ENCODE results near the gene TRAPPC3. TPM values are rescaled to one million over a fixed set of nuclear protein-coding genes. Genes with fewer than 3 reads are reported as not detected.
A peak's percentile ranks its signal among the peaks of the same experiment; 100 is the strongest.

Gene TRAPPC3
- total and polyA plus RNA-seq, 2 donors (not counting 1 experiment from before 2014, with no cell fraction given) = 88.5 to 105 TPM

DNA sequence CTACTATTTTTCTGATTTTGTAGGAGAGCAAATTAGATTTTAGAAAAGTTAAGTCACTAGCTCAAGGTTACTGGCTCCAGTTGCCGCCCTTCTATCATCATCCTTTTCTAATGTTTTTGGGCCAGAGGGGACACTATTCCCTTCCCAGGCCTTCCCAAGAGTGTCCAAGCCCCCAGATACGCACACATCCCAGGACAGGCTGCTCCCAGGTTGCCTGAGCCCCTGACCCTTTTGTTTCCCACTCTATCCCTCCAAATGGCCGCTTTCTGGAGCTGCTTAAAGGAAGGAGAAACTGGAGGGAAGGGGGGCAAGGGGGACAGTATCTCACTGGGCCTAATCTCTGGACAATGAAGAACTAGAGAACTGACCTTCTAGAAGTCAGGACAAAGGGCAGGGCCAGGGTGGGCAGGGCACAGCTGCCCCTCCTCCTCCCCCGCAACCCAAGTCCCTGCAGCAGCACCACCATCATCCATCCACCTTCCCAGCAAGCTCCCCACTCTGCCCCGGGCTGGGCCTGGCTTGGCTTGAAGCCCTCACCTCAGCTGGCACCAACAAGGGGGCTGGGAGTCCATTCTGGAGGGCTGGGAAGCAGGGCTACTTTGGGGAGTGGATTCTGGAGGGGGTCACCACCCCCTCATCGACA is 5.6 kb upstream of the TRAPPC3 start:
- peak overlapping the region; percentile 96 for H3K27ac ChIP-seq (ENCODE audit: insufficient read depth, low read length)
- H3K79me2 ChIP-seq (ENCODE audit: control insufficient read depth, insufficient read depth, low read length) = peaks cover 39% of the 10 kb centered on the region
- peaks cover 8% of the 10 kb centered on the region for H3K36me3 ChIP-seq (ENCODE audit: control insufficient read depth, insufficient read depth, low read length)
- peak overlapping the region; percentile 76 to 88 (median 82) for H3K4me3 ChIP-seq (replicated peaks in 1 of 4; ENCODE audit: control extremely low read depth in 1 of 4, insufficient read depth in 1 of 4, low read depth in 3 of 4, low read length in 4 of 4)
- no peak for DNase-seq (ENCODE audit: low read depth in 2 of 2)
- no peak for TF ChIP-seq EZH2 (IDR thresholded peaks at IDR 0.05; ENCODE audit: low read length, missing control alignments)
- TF ChIP-seq, protein P1, sequence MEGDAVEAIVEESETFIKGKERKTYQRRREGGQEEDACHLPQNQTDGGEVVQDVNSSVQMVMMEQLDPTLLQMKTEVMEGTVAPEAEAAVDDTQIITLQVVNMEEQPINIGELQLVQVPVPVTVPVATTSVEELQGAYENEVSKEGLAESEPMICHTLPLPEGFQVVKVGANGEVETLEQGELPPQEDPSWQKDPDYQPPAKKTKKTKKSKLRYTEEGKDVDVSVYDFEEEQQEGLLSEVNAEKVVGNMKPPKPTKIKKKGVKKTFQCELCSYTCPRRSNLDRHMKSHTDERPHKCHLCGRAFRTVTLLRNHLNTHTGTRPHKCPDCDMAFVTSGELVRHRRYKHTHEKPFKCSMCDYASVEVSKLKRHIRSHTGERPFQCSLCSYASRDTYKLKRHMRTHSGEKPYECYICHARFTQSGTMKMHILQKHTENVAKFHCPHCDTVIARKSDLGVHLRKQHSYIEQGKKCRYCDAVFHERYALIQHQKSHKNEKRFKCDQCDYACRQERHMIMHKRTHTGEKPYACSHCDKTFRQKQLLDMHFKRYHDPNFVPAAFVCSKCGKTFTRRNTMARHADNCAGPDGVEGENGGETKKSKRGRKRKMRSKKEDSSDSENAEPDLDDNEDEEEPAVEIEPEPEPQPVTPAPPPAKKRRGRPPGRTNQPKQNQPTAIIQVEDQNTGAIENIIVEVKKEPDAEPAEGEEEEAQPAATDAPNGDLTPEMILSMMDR (conservative IDR thresholded peaks at IDR 0.05 in 1 of 2, IDR thresholded peaks at IDR 0.05 in 1 of 2; ENCODE audit: low read depth in 1 of 2, low read length in 2 of 2) = no peak
- H3K27me3 ChIP-seq (ENCODE audit: control insufficient read depth, insufficient read depth, low read length) = no peaks in the 10 kb centered on the region
- H3K9me3 ChIP-seq (ENCODE audit: control insufficient read depth, insufficient read depth, low read depth, low read length) = no peaks in the 10 kb centered on the region
- H4K20me1 ChIP-seq (ENCODE audit: control insufficient read depth, extremely low read depth, insufficient read depth, low read length) = peaks cover 2% of the 10 kb centered on the region
- peak overlapping the region; percentile 91 for H3K9ac ChIP-seq (ENCODE audit: insufficient read depth, low read length)
- H3K4me2 ChIP-seq (ENCODE audit: extremely low read depth, insufficient read depth, low read length) = peak overlapping the region; percentile 93
- H3K4me1 ChIP-seq (ENCODE audit: control insufficient read depth, extremely low read depth, insufficient read depth, low read length) = peaks cover 29% of the 10 kb centered on the region
- no peak overlapping the region for H2AFZ ChIP-seq (ENCODE audit: low read length)

DNA sequence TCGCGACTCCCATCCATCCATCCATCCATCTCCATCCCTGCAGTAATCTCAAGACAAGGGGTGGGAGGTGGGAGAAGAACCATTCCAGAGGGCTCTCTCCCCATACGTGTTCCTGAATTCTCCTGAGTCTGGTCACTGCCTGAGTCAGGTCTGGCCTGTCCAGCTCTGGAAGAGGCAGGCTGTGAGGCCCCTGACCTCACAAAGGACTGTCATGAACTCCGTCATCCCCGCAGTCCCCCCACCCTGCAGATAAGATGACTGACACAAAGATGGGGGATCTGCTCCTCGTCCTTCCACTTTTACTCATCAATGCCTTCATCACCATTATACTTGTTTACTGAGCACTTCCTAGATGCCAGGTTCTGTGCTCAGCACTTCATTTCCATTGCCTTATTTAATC is 5.0 kb upstream of the TRAPPC3 start:
- TF ChIP-seq, protein P1 (conservative IDR thresholded peaks at IDR 0.05 in 1 of 2, IDR thresholded peaks at IDR 0.05 in 1 of 2; ENCODE audit: low read depth in 1 of 2, low read length in 2 of 2) = no peak

DNA sequence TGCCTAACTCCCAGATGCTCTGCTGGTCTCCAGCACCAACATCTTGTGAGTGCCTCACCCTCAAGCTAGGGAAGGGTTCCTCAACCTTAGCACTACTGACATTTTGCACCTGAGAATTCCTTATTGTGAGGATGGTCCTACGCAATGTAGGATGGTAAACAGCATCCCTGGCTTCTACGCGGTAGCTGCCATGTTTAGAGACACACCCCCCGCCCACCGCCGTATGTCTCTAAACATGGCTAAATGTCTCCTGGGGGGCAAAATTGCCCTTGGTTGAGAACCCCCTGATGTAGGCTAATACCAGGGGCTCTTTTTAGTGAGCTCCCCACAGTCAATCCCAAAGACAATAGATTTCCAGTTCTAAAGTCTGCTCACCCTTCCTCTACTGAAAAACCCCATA is 4.2 kb upstream of the TRAPPC3 start:
- Histone ChIP-seq H2AFZ (ENCODE audit: low read length) (no peak overlapping the region), H3K9ac (ENCODE audit: insufficient read depth, low read length) (no peak overlapping the region), H3K27me3 (ENCODE audit: control insufficient read depth, insufficient read depth, low read length) (no peaks in the 10 kb centered on the region), H3K4me2 (ENCODE audit: extremely low read depth, insufficient read depth, low read length) (no peak overlapping the region), H3K9me3 (ENCODE audit: control insufficient read depth, insufficient read depth, low read depth, low read length) (no peaks in the 10 kb centered on the region), H3K79me2 (ENCODE audit: control insufficient read depth, insufficient read depth, low read length) (peaks cover 30% of the 10 kb centered on the region), H3K36me3 (ENCODE audit: control insufficient read depth, insufficient read depth, low read length) (peaks cover 3% of the 10 kb centered on the region), H3K4me1 (ENCODE audit: control insufficient read depth, extremely low read depth, insufficient read depth, low read length) (peaks cover 26% of the 10 kb centered on the region), H4K20me1 (ENCODE audit: control insufficient read depth, extremely low read depth, insufficient read depth, low read length) (peaks cover 2% of the 10 kb centered on the region), H3K27ac (ENCODE audit: insufficient read depth, low read length) (no peak overlapping the region), H3K4me3 (replicated peaks in 1 of 4; ENCODE audit: control extremely low read depth in 1 of 4, insufficient read depth in 1 of 4, low read depth in 3 of 4, low read length in 4 of 4) (no peak overlapping the region)
- TF ChIP-seq, protein P1 (conservative IDR thresholded peaks at IDR 0.05 in 1 of 2, IDR thresholded peaks at IDR 0.05 in 1 of 2; ENCODE audit: low read depth in 1 of 2, low read length in 2 of 2) = no peak
- no peak for DNase-seq (ENCODE audit: low read depth in 2 of 2)

More for the DNA sequence above, 5.0 kb upstream of the TRAPPC3 start:
- no peak overlapping the region for H3K9ac ChIP-seq (ENCODE audit: insufficient read depth, low read length)
- no peak for DNase-seq (ENCODE audit: low read depth in 2 of 2)
- H3K4me3 ChIP-seq (replicated peaks in 1 of 4; ENCODE audit: control extremely low read depth in 1 of 4, insufficient read depth in 1 of 4, low read depth in 3 of 4, low read length in 4 of 4) = no peak overlapping the region
- peaks cover 4% of the 10 kb centered on the region for H3K36me3 ChIP-seq (ENCODE audit: control insufficient read depth, insufficient read depth, low read length)
- H3K4me1 ChIP-seq (ENCODE audit: control insufficient read depth, extremely low read depth, insufficient read depth, low read length) = peaks cover 27% of the 10 kb centered on the region
- H3K4me2 ChIP-seq (ENCODE audit: extremely low read depth, insufficient read depth, low read length) = no peak overlapping the region
- no peak overlapping the region for H3K27ac ChIP-seq (ENCODE audit: insufficient read depth, low read length)
- no peak overlapping the region for H2AFZ ChIP-seq (ENCODE audit: low read length)
- H3K79me2 ChIP-seq (ENCODE audit: control insufficient read depth, insufficient read depth, low read length) = peaks cover 33% of the 10 kb centered on the region
- H3K9me3 ChIP-seq (ENCODE audit: control insufficient read depth, insufficient read depth, low read depth, low read length) = no peaks in the 10 kb centered on the region
- H3K27me3 ChIP-seq (ENCODE audit: control insufficient read depth, insufficient read depth, low read length) = no peaks in the 10 kb centered on the region
- peaks cover 2% of the 10 kb centered on the region for H4K20me1 ChIP-seq (ENCODE audit: control insufficient read depth, extremely low read depth, insufficient read depth, low read length)
